Measurements from ENCODE around the gene MOGAT2. TPM values are rescaled to one million over a fixed set of nuclear protein-coding genes. Genes with fewer than 3 reads are reported as not detected.

MOGAT2 gene
- total RNA-seq, 3 donors from 2014 or later (not counting 1 experiment from before 2014, with no cell fraction given) = not detected

GRCh38 chr11:75714211-75714610, 3.4 kb upstream of the MOGAT2 start:
- Mint-ChIP-seq H3K4me1 (no peaks in the 10 kb centered on the region), H3K27me3 (ENCODE audit: low read depth in 2 of 2) (peaks cover 12 to 16% of the 10 kb centered on the region in 2 donors), H3K27ac (no peak overlapping the region), H3K36me3 (no peaks in the 10 kb centered on the region), H3K4me3 (no peak overlapping the region), H3K9me3 (no peaks in the 10 kb centered on the region)
- ATAC-seq (no peak), DNase-seq (no peak)
- Histone ChIP-seq H3K4me1 (ENCODE audit: control insufficient read depth, insufficient read depth, low read length) (no peaks in the 10 kb centered on the region), H3K36me3 (ENCODE audit: control insufficient read depth, insufficient read depth, low read length) (no peaks in the 10 kb centered on the region), H3K27ac (ENCODE audit: low read length) (no peak overlapping the region), H3K4me3 (ENCODE audit: low read length) (no peak overlapping the region), H3K27me3 (ENCODE audit: control insufficient read depth, insufficient read depth, low read length) (no peaks in the 10 kb centered on the region), H3K9me3 (ENCODE audit: control insufficient read depth, insufficient read depth, low read length) (no peaks in the 10 kb centered on the region)
- WGBS (ENCODE audit: insufficient coverage) = 86% methylated on average over 9 of the region's 9 CpGs
- TF ChIP-seq, protein P1, sequence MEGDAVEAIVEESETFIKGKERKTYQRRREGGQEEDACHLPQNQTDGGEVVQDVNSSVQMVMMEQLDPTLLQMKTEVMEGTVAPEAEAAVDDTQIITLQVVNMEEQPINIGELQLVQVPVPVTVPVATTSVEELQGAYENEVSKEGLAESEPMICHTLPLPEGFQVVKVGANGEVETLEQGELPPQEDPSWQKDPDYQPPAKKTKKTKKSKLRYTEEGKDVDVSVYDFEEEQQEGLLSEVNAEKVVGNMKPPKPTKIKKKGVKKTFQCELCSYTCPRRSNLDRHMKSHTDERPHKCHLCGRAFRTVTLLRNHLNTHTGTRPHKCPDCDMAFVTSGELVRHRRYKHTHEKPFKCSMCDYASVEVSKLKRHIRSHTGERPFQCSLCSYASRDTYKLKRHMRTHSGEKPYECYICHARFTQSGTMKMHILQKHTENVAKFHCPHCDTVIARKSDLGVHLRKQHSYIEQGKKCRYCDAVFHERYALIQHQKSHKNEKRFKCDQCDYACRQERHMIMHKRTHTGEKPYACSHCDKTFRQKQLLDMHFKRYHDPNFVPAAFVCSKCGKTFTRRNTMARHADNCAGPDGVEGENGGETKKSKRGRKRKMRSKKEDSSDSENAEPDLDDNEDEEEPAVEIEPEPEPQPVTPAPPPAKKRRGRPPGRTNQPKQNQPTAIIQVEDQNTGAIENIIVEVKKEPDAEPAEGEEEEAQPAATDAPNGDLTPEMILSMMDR (IDR thresholded peaks at IDR 0.05) = no peak
- intact Hi-C loops (cut with micrococcal nuclease) = no loop called here

DNA sequence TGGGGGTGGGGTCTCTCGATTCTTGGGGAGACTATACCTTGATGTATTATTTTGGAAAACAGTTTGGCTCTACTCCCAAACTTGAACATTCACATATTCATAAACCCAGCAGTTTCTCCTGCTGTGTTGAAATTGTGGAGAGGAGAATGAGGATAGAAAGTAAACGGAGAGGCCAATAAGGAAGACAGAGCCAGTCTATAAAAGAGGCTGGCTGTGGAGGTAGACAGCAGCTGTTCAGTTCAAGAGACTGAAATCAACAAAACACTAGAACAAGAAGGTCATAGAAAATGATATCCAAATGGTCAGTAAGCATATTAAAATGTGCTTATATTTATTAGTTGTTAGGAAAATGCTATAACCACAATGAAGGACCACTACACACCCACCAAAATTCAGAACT, 1.9 kb upstream of the MOGAT2 start:
- Mint-ChIP-seq H3K27me3 (ENCODE audit: low read depth in 2 of 2) (peaks cover 12 to 16% of the 10 kb centered on the region in 2 donors), H3K36me3 (no peaks in the 10 kb centered on the region), H3K9me3 (no peaks in the 10 kb centered on the region), H3K27ac (no peak overlapping the region), H3K4me1 (no peaks in the 10 kb centered on the region), H3K4me3 (no peak overlapping the region)
- no peak overlapping the region for H3K4me3 ChIP-seq (ENCODE audit: low read length)
- intact Hi-C loops (cut with micrococcal nuclease) = no loop called here
- H3K27ac ChIP-seq (ENCODE audit: low read length) = no peak overlapping the region
- H3K9me3 ChIP-seq (ENCODE audit: control insufficient read depth, insufficient read depth, low read length) = no peaks in the 10 kb centered on the region
- no peaks in the 10 kb centered on the region for H3K27me3 ChIP-seq (ENCODE audit: control insufficient read depth, insufficient read depth, low read length)
- H3K36me3 ChIP-seq (ENCODE audit: control insufficient read depth, insufficient read depth, low read length) = no peaks in the 10 kb centered on the region
- WGBS (ENCODE audit: insufficient coverage) = 100% methylated on average over 1 of the region's 2 CpGs
- DNase-seq (no peak), ATAC-seq (no peak)
- H3K4me1 ChIP-seq (ENCODE audit: control insufficient read depth, insufficient read depth, low read length) = no peaks in the 10 kb centered on the region
- TF ChIP-seq, protein P1 (IDR thresholded peaks at IDR 0.05) = no peak

- Mint-ChIP-seq H3K36me3 (no peaks in the 10 kb centered on the region), H3K27ac (no peak overlapping the region), H3K27me3 (ENCODE audit: low read depth in 2 of 2) (peaks cover 12 to 16% of the 10 kb centered on the region in 2 donors), H3K4me1 (no peaks in the 10 kb centered on the region), H3K4me3 (no peak overlapping the region), H3K9me3 (no peaks in the 10 kb centered on the region)
- Histone ChIP-seq H3K27ac (ENCODE audit: low read length) (no peak overlapping the region), H3K9me3 (ENCODE audit: control insufficient read depth, insufficient read depth, low read length) (no peaks in the 10 kb centered on the region), H3K36me3 (ENCODE audit: control insufficient read depth, insufficient read depth, low read length) (no peaks in the 10 kb centered on the region), H3K4me1 (ENCODE audit: control insufficient read depth, insufficient read depth, low read length) (no peaks in the 10 kb centered on the region), H3K4me3 (ENCODE audit: low read length) (no peak overlapping the region), H3K27me3 (ENCODE audit: control insufficient read depth, insufficient read depth, low read length) (no peaks in the 10 kb centered on the region)
- DNase-seq = no peak
- 89% methylated on average over 3 of the region's 3 CpGs for WGBS (ENCODE audit: insufficient coverage)
- TF ChIP-seq, protein P1 (IDR thresholded peaks at IDR 0.05) = no peak
- intact Hi-C loops (cut with micrococcal nuclease) = no loop called here
- no peak for ATAC-seq
These were observed 979 bp upstream of the MOGAT2 start for GRCh38 chr11:75716659-75717058.
